Kidney (tissue), 14 donors: ENCODE data around the gene PDE4D. TPM values are rescaled to one million over a fixed set of nuclear protein-coding genes. Genes with fewer than 3 reads are reported as not detected.

Source experiments
- DNase-seq, 5 donors: peaks; one replicate each; pipeline ENCODE4 v3.0.0-alpha.2; 2013 to 2020
- FAIRE-seq: peaks from 2 replicates; lab custom pipeline; 2012; peaks lifted over from hg19 to GRCh38; lab: Jason Lieb, UNC
- H3K27ac ChIP-seq, 2 donors: one replicate each; pipeline ENCODE4 v1.7.0; 2013; ENCODE audit warnings: low read depth in 2 of 2, low read length in 2 of 2, inconsistent platforms in 1 of 2
- H3K27me3 ChIP-seq: one replicate; pipeline ENCODE4 v1.7.1; 2013; ENCODE audit warnings: low read length, inconsistent platforms; ENCODE audit not compliant: control insufficient read depth, insufficient read depth
- H3K36me3 ChIP-seq, 3 donors: one replicate each; pipeline versions ENCODE4 v1.7.0 to v1.7.1; 2013; ENCODE audit warnings: low read length in 3 of 3, control low read depth in 1 of 3, inconsistent platforms in 1 of 3; ENCODE audit not compliant: insufficient read depth in 3 of 3, control insufficient read depth in 2 of 3
- H3K4me1 ChIP-seq, 3 donors: one replicate each; pipeline versions ENCODE4 v1.7.0 to v1.7.1; 2013; ENCODE audit warnings: low read length in 3 of 3, inconsistent platforms in 1 of 3, low read depth in 1 of 3; ENCODE audit not compliant: control insufficient read depth in 2 of 3, insufficient read depth in 2 of 3
- H3K4me3 ChIP-seq, 3 donors: one replicate each; pipeline versions ENCODE4 v1.7.0 to v1.8.1; 2013; ENCODE audit warnings: low read length in 3 of 3, control low read depth in 1 of 3, inconsistent platforms in 1 of 3
- H3K9ac ChIP-seq, 3 donors: one replicate each; pipeline versions ENCODE4 v1.7.0 to v1.7.1; 2013; ENCODE audit warnings: low read length in 3 of 3, control low read depth in 1 of 3, inconsistent platforms in 1 of 3
- H3K9me3 ChIP-seq, 3 donors: one replicate each; pipeline versions ENCODE4 v1.7.0 to v1.7.1; 2013; ENCODE audit warnings: low read length in 3 of 3, control low read depth in 1 of 3, inconsistent platforms in 1 of 3; ENCODE audit not compliant: control insufficient read depth in 2 of 3, insufficient read depth in 1 of 3
- intact Hi-C: fragments of 100-400 bp; cut with DNase I; formaldehyde crosslinking; loops from one replicate; pipeline ENCODE4 v1.11.1; 2022
- polyA plus RNA-seq: library from polyadenylated mRNA; stranded (reverse); fragments of 350-450 nt; fragmentation: Illumina TruSeq; extraction: RNeasy Lipid Tissue Mini Kit (QIAGEN cat#74804); gene quantifications from one replicate; pipeline ENCODE4 v1.2.3, GENCODE V29; 2014; ENCODE audit warnings: low read depth, low replicate concordance; ENCODE audit not compliant: insufficient read depth
- total RNA-seq: library from RNA; stranded (reverse); fragmentation: NEBNext Ultra II Directional; extraction: Animal tissue kit (Norgen Biotek cat#: 25700); gene quantifications from one replicate; pipeline ENCODE4 v1.2.1, GENCODE V29; 2021
- TF ChIP-seq, protein P1 (sequence below): IDR thresholded peaks from 3 replicates; pipeline ENCODE4 v1.5.1; 2012; ENCODE audit warnings: mild to moderate bottlenecking, moderate library complexity, borderline replicate concordance; ENCODE audit not compliant: insufficient read depth; ENCODE audit errors: extremely low read depth
- donor health status: control.
- donor health status: control.
- donor health status: control.
- donor health status: control.
- donor health status: control.
- donor health status: DM: yes; HTN: yes; CAD: no.
- donor health status: Normal renal cell carcinoma (clear cell type).

The PDE4D gene
- total and polyA plus RNA-seq, 2 donors from 2014 or later: 9.2 to 78.9 TPM

DNA sequence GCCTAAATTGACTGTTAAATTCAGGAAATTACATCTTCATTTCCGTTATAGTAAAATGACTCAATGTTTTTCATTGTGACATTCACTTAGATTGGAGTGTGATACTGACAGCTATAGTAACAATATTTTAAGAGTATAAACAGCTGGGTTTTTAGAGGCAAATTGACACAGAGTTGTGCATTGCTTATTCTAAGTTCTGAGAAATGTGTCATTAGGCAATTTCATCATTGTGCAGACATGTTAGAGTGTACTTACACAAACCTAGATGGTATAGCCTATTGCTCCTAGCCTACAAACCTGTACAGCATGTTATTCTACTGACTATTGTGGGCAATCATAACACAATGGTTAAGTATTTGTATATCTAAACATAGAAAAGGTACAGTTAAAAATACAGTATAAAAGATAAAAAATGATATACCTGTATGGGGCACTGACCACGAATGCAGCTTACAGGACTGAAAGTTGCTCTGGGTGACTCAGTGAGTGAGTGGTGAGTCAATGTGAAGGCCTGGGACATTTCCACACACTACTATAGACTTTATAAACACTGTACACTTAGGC, 132.7 kb downstream of the PDE4D start:
- H3K36me3 ChIP-seq: no peaks in the 10 kb centered on the region
- peaks cover 0 to 16% (median 4%) of the 10 kb centered on the region in 3 donors for H3K4me1 ChIP-seq
- H3K9me3 ChIP-seq: no peaks in the 10 kb centered on the region
- no peak overlapping the region for H3K4me3 ChIP-seq
- FAIRE-seq: no peak
- no peak overlapping the region for H3K27ac ChIP-seq
- intact Hi-C loops: no loop called here
- H3K27me3 ChIP-seq: no peaks in the 10 kb centered on the region
- H3K9ac ChIP-seq: no peak overlapping the region
- DNase-seq: no peak
- TF ChIP-seq, protein P1, sequence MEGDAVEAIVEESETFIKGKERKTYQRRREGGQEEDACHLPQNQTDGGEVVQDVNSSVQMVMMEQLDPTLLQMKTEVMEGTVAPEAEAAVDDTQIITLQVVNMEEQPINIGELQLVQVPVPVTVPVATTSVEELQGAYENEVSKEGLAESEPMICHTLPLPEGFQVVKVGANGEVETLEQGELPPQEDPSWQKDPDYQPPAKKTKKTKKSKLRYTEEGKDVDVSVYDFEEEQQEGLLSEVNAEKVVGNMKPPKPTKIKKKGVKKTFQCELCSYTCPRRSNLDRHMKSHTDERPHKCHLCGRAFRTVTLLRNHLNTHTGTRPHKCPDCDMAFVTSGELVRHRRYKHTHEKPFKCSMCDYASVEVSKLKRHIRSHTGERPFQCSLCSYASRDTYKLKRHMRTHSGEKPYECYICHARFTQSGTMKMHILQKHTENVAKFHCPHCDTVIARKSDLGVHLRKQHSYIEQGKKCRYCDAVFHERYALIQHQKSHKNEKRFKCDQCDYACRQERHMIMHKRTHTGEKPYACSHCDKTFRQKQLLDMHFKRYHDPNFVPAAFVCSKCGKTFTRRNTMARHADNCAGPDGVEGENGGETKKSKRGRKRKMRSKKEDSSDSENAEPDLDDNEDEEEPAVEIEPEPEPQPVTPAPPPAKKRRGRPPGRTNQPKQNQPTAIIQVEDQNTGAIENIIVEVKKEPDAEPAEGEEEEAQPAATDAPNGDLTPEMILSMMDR: no peak

DNA sequence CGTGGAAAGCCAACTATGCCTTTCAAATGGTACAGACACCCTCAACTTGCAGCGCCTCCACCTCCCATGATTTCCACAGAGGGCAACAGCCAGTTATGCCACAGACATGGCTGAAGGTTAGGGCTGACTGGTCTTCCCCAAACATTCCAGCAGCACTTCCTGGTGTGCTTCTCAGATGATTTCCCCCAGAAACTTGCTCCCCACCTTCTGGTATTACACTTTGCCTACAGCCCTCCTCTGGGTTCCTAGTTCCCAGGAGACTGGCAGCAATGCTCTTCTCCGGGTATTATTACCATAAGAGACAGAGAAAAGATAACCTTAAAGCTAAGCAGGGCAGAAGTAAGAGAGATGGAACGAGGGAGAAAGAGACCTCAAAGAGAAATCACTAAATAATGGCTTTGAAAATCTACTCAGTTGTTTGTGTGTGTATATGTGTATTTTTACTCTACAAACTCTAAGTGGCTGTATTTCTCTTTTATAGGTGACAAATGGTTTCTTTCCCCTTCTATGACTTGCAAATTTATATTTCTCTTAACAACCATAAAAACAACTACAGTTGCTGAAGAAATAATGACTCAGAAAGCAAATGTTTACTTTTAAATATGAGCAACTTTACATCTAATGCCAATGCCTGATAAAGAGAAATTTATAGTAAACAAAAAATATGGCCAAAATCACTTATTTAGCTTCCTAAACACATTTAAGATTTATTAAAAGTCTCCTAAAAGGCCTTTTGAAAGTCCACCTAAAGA, 133.8 kb downstream of the PDE4D start:
- Histone ChIP-seq H3K27me3 (no peaks in the 10 kb centered on the region), H3K27ac (no peak overlapping the region), H3K4me3 (no peak overlapping the region), H3K9me3 (no peaks in the 10 kb centered on the region), H3K4me1 (peaks cover 0 to 15% (median 4%) of the 10 kb centered on the region in 3 donors), H3K9ac (no peak overlapping the region), H3K36me3 (no peaks in the 10 kb centered on the region)
- DNase-seq (peak in 2 of 5 donors; percentile 40 to 84), FAIRE-seq (no peak)
- TF ChIP-seq, protein P1: no peak
- intact Hi-C loops: no loop called here

DNA sequence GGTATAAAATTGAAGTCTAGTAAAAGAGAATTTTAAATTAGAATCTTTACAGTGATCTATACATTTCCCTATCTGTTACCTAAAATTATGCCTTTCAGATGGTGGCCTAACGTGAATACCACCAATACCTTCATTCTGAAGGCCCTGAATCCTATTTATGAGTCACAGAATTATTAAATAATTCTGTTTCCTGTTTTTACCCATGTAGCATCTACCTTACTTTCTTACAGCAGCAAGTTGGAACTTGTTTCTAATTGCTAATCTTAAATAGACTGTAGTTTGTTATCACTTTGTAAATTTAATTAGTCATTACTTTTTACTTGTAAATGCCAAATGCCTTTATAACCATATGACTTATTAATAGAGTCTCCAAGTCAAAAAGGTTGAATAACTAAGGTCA, 135.0 kb downstream of the PDE4D start:
- FAIRE-seq (no peak), DNase-seq (no peak)
- H3K9ac ChIP-seq: no peak overlapping the region
- H3K4me1 ChIP-seq: peaks cover 0 to 15% (median 4%) of the 10 kb centered on the region in 3 donors
- H3K4me3 ChIP-seq: peak overlapping the region in 1 of 3 donors; percentile 20
- no peaks in the 10 kb centered on the region for H3K36me3 ChIP-seq
- no peak overlapping the region for H3K27ac ChIP-seq
- intact Hi-C loops: no loop called here
- no peaks in the 10 kb centered on the region for H3K27me3 ChIP-seq
- H3K9me3 ChIP-seq: no peaks in the 10 kb centered on the region
- TF ChIP-seq, protein P1: no peak
